ENCODE measurements around the gene PGLYRP2. TPM values are rescaled to one million over a fixed set of nuclear protein-coding genes. Genes with fewer than 3 reads are reported as not detected.

The PGLYRP2 gene
- total and polyA plus RNA-seq, 2 donors (not counting 3 experiments of a cell fraction or from before 2014, with no cell fraction given), result 0.03 to 0.18 TPM

GRCh38 chr19:15438124-15438496, 41.2 kb downstream of the PGLYRP2 start:
- intact Hi-C loops (cut with micrococcal nuclease) (no loop called here), dilution Hi-C loops (cut with MboI; ENCODE audit: extremely low pct_ligation_motif_present, low sequenced_read_pairs) (no loop called here)
- FAIRE-seq, result no peak

More at GRCh38 chr19:15438124-15438496, 41.2 kb downstream of the PGLYRP2 start:
- Histone ChIP-seq H2AFZ (ENCODE audit: low read depth, low read length) (no peak overlapping the region), H3K27ac (ENCODE audit: insufficient read depth, low read depth, low read length) (no peak overlapping the region), H3K9ac (replicated peaks; ENCODE audit: extremely low read depth, insufficient read depth, low read length) (no peak overlapping the region), H3K27me3 (ENCODE audit: control insufficient read depth in 2 of 2, insufficient read depth in 2 of 2, low read length in 2 of 2) (no peaks in the 10 kb centered on the region), H3K79me2 (ENCODE audit: control insufficient read depth, insufficient read depth, low read length) (no peaks in the 10 kb centered on the region), H3K4me3 (replicated peaks in 1 of 3; ENCODE audit: insufficient read depth in 1 of 3, low read depth in 1 of 3, low read length in 3 of 3) (no peak overlapping the region), H3K4me2 (ENCODE audit: insufficient read depth, low read length) (no peak overlapping the region), H3K9me3 (replicated peaks; ENCODE audit: control insufficient read depth, insufficient read depth, low read length) (no peaks in the 10 kb centered on the region), H3K9me1 (replicated peaks; ENCODE audit: control insufficient read depth, extremely low read depth, insufficient read depth, low read length) (no peaks in the 10 kb centered on the region), H4K20me1 (replicated peaks; ENCODE audit: control insufficient read depth, extremely low read depth, insufficient read depth, low read length) (no peaks in the 10 kb centered on the region), H3K36me3 (ENCODE audit: control insufficient read depth in 2 of 2, extremely low read depth in 1 of 2, insufficient read depth in 2 of 2, low read length in 2 of 2) (no peaks in the 10 kb centered on the region), H3K4me1 (ENCODE audit: control insufficient read depth, extremely low read depth, insufficient read depth, low read length) (peaks cover 3% of the 10 kb centered on the region)
- ChIA-PET CTCF (interaction anchor here (1.6 kb wide), 1 partner anchor 346 kb away, joined by 9 read pairs; no protein-coding TSS in a partner anchor), POLR2A (no interaction called here)
- DNase-seq (ENCODE audit: low read depth, low spot score), result no peak
- no TSS peak for BruUV-seq (replicated peaks)
- TF ChIP-seq EZH2 (IDR thresholded peaks at IDR 0.05; ENCODE audit: borderline replicate concordance, low read depth, low read length, severe bottlenecking) (no peak), MYC (IDR thresholded peaks at IDR 0.05; ENCODE audit: low read depth, low read length) (no peak), POLR2AphosphoS5 (IDR thresholded peaks at IDR 0.05; ENCODE audit: insufficient read depth, low read depth, low read length) (no peak), MAX (IDR thresholded peaks at IDR 0.05; ENCODE audit: insufficient read depth, insufficient read length) (no peak), FOS (IDR thresholded peaks at IDR 0.05; ENCODE audit: borderline replicate concordance, insufficient read depth, low read length) (no peak), JUN (IDR thresholded peaks at IDR 0.05; ENCODE audit: borderline replicate concordance, insufficient read depth, insufficient read length, low read depth) (no peak), GATA2 (IDR thresholded peaks at IDR 0.05; ENCODE audit: insufficient read depth, insufficient read length, low read depth, low read length) (no peak), POLR2A (IDR thresholded peaks at IDR 0.05; ENCODE audit: low read depth, low read length) (no peak)
- TF ChIP-seq, protein P1, sequence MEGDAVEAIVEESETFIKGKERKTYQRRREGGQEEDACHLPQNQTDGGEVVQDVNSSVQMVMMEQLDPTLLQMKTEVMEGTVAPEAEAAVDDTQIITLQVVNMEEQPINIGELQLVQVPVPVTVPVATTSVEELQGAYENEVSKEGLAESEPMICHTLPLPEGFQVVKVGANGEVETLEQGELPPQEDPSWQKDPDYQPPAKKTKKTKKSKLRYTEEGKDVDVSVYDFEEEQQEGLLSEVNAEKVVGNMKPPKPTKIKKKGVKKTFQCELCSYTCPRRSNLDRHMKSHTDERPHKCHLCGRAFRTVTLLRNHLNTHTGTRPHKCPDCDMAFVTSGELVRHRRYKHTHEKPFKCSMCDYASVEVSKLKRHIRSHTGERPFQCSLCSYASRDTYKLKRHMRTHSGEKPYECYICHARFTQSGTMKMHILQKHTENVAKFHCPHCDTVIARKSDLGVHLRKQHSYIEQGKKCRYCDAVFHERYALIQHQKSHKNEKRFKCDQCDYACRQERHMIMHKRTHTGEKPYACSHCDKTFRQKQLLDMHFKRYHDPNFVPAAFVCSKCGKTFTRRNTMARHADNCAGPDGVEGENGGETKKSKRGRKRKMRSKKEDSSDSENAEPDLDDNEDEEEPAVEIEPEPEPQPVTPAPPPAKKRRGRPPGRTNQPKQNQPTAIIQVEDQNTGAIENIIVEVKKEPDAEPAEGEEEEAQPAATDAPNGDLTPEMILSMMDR (IDR thresholded peaks at IDR 0.05; ENCODE audit: extremely low read depth in 1 of 2, insufficient read depth in 1 of 2, low read depth in 1 of 2, low read length in 2 of 2), result no peak
